ENCODE measurements around the gene C1orf210.

C1orf210 gene

DNA sequence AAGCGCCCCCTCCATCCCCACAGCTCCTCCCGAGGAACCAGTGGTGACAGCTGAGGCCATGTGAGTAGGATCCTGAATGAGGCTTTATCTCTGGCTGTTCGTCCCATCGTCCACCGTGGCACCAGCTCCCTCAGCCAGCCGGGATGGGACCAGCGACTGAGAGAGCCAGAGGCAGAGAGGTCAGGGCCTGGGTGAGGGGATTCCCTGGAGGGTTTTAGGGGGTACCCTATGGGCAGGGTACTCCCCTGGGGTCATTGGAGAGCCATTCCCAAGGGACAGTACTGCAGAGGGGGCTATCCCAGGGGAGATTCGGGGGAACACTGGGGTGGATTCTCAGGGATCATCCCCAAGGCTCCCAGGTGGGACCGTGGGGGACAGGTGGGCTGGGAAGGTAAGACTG lies 13.2 kb downstream of the C1orf210 start:
- no peak for DNase-seq

DNA sequence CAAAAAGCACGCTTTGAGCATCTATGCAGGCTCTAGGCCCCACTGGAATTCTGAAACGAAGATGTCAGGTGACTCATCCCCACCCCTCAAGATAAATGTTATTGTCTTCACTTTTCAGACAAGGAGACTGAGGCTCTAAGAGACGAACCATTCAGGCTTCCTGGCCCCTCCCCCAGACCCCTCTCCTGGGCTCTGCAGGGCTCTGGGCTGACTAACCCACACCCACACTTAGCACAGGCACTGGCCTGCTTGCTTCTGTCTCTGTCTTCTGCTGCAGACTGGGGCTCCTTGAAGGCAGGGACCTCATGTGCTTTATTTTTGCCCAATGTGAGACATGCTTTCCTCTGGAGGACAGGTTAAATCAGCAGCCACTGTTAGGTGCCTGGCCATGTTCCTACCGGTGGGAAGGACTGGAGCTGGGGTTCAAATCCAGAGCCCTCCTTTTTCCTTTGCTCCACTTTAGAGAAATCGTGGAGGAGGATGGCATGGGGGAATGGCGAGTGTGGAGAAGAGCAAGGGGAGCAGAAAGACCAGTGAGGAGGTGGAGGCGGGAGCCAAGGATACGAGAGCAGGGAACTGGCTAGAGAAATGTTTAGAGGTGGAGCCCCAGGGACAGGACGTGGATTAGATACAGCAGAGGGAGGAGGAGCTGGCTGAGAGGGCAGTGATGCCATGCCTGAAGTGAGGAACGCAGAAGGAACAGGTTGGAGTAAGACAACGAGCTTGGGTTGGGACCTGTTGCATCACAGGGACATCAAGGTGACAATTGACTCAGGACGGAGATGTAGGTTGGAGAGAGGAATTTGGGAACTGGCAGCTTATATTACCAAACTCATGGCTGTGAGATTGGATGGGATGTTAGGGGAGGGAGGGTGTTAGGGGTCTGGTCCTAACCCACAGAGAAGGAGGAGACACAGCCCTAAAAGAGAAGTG lies 13.9 kb downstream of the C1orf210 start:
- peak; percentile 48 for DNase-seq

DNA sequence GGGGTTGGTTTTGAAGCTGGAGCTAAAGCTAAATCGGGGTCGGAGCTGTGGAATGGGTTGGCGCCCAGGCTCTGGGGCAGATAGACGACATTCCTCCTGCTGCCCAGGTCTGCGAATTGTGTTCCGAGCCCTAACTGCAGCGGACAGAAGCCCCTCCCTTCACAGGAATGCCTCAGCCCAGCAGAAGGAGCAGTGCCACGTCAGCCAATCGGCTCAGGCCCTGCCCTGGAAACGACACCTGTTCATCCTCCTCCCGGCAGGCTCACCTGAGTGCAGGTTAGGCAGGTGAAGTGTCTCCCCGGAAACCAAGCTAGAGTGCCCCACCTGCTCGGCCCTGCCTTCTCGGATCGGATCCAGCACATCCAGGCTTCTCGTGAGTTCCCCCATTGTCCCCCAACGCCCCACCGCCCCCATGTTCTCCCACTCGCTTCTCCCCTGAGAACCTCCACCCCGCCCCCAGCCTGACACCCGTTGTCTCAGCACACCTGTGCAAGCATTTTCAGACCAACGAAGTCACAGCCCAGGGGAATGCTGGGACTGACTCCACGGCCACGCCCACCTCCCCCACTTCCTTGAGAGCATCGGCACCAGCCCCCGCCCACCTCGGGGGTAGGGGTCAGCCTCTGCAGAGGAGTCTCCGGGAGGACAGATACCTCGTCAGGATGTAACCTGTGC lies 14.8 kb downstream of the C1orf210 start:
- DNase-seq, result no peak

DNA sequence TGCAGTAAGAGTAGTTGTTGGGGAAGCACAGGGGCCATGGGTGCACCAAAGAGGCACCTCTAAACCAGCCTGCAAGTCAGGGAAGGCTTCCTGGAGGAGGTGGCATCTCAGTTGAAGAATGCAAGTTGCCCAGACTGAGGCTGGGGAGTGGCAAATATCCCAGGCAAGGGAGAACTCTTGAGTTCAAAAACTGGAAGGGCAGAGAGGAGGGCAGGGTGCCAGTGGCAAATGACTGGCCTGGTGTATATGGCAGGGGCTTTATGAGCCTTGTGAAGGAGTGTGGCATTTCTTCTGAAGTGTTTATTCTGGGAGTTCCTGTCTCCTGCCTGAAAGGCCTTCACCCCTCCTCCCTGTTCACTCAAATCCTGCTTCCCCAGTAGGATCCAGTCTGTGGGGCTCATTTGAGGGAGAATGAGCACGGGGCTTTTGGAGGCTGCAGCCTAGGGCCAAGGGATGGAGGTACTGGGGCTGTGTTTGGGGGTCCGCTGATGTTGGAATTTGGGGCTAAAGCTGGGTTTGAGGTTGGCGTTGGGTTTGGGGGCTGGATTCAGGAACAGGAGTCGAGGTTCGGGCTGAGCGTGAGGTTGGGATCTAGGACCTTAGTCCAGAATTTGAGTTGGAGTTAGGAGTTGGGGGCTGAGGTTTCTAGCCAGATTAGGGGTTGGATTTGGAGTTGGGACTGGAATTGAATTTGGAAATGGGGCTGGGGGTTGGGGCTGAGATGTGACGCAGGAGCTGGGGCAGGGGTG lies 15.6 kb downstream of the C1orf210 start, which contains the start of gene TMEM125:
TSS of gene TMEM125 (plus strand) at position 357 of the 749 bp plus-strand sequence. CDS start 2,740 bp downstream, outside the sequence.
- DNase-seq, result no peak

DNA sequence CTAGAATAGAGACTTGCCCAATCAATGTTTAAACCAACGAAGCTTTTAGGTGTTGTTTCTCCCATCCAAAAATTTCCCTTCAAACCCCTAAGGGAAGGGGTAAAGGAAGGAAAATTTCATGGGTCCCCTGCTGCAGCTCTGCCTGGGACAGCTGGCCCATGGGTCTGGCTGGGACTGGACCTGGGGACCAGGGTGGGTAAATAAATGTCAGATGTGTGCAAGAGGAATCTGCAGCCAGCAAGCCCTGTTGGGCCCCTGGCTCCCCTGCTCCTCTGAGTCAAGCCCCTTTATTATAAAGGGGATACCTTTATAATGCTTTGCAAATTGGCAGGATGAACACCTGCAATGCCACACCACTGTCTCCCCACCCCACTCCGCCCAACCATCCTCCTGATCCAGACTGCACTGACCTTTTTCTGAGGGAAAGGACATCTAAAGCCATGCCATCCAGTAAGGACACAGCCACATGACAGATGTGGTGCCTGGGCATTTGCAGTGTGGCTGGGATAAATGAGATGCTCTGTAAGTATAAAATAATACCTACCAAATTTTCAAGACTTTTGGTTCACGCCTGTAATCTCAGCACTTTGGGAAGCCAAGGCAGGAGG lies 17.5 kb downstream of the C1orf210 start:
- no peak for DNase-seq

DNA sequence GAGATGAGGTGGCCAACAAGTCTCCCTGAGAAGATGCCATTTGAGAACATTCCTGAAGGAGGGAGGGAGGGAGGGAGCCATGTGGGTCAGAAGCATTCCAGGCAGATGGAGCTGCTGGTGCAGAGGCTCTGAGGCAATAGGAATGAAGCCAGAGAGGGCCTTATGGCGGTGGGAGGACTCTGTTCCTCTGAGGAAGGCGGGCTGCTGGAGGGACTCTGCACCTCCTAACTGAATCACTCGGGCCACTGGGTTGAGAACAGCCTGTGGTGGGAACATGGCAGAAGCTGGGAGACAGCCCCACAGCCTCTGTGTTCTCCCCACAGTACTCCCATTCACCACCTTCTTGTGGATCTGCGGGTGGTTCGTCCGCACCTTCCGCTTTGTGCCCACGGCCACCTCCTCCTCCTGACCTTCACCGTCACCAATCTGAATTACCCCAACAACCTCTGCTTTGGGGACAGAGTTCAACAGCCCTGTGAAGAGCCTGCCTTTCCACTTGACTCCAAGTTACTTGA lies 18.0 kb downstream of the C1orf210 start:
- DNase-seq, result peak; percentile 71

DNA sequence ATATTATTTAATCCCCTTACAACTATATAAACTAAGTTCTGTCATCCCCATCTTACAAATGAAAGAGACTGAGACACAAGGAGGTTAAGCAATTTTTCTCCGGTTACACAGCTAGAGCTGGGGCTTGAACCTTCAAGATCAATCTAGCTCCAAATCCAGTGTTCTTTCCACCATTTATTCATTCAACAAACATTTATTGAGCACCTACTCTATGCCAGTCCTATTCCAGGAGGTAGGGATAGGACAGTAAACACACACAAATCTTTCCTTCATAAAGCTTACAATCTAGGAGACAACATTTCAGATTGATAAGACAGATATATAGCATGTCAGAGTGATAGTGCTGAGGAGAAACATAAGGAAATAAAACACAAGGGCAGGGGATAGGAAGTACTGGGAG lies 18.5 kb downstream of the C1orf210 start:
- no peak for DNase-seq

DNA sequence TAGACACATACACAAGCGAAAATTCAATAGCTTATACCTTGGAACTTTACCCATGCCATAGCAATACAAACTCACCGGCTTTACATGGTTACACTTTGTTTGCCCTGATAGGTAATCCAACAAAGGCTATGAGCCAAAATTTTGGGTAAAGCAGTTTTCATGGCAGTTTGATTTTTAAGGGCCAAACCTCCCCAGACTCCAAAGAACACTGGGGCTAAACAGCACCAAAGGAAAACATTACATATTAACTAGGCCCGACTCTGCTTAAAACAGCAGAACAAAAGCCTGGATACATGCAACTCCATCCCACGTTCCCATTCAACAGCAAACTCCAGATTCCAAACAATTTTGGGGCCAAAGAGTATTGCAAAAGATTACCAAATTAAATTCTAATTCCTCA lies 19.9 kb downstream of the C1orf210 start:
- DNase-seq, result no peak

DNA sequence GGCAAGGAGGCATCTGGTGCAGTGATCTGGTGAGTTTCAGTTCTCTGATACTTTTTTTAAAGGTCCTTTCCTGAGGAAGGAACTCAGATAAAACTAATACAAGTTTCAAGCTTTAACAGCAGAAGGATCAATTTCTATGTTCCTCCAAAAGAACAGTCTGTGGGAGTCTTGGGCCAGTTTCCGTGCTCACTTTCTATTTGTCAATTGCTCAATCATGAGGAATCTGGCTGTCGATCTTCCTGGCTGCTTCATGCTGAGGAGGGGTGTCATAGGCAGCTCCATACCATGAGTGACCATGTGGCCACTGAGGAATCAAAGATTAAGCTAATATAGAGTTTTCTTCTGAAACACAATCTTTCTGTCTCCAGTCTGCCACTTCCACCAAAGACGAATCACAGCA lies 27.0 kb downstream of the C1orf210 start:
- DNase-seq, result no peak

DNA sequence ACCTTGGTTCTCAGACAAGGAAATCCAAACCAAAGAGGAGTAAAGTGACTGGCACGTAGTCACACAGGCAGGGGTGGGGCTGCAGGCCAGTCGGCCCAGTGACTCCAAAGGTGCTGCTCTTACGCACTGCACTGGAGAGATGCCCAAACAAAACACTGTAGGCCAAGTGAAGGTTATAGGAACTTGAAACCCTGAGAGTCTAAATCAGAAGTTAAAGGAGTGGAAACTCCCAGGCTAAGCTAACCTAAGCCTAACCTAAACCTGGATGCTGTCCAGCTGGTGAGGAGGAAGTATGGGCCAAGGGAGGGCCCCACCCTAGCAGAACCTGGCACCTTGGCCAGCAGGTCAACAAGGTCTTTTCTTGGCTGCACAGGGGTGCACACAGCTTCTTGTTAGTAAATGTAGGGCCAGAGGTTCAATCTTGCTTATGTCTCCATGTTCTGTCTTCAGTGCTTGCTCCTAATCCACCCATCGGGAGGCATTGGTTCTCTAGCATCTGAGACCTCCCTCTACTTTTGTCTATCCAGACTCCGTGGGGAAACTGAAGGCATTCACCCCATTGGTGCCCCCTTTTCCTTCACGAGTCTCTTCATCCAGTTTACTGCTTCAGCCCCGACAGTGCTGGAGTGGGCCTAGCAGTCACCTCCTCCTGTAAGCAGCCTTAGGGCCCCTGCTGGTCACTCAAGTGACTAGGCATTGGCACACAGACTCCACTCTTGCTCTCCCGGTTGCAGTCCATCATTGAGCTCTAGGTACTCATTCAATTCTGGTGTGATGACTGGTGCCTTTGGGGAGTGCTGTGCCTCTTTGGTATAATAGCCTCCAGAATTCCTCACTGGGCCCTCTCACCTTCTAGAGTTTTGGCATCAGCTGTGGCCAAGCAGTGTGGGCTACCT lies 28.5 kb downstream of the C1orf210 start:
- DNase-seq, result no peak

DNA sequence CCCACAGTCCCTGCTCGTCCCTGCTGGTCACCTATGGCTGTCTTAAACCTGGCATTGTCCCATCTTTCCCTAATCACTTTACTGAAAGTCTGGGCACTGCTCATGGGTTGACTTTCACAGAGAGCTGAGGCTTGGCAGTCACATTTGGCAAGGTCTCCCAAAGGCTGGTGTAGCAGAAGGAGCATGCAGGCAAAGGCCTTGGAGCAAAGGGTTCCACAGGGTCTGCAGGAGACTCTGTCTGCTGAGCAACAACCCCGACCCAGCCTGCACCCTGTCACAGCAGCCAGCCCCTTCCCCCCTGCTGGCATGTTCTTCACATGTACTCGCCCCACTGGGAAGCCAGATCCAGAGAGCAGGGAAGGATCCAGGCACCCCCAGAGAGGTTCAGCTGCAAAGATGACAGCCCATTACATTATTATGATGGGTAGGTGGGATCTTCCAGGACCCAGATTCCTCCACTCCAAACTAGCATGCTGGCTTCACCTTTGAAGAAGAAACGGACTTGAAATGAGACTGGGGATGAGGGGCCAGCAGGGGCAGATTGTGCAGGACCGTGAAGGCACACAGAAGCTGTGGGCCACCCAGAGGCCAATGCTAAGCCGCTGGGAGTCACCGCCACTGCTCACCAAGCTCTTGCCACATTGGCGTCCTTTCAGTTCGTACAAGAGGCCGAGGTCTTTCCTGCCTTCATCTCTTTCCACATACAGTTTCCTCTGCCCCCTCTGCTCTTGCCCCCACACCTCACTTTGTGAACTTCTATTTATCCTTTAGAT lies 29.8 kb downstream of the C1orf210 start:
- DNase-seq, result no peak

DNA sequence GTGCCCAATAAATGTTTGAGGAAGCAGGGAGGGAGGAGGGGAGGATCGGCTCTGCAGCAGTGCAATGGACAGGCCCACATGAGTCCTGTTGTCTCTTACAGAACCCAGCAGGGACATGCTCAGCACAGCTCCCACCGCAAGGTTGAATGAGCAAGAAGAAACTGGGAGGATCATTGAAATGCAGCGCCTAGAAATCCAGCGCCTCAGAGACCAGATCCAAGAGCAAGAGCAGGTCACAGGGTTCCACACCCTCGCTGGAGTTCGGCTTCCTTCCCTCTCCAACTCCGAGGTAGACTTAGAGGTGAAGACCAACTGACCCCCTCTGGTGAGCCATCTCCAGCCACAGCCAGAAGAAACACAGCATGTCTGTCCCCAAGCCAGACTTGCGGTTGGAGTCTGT lies 31.5 kb downstream of the C1orf210 start:
- DNase-seq, result no peak

DNA sequence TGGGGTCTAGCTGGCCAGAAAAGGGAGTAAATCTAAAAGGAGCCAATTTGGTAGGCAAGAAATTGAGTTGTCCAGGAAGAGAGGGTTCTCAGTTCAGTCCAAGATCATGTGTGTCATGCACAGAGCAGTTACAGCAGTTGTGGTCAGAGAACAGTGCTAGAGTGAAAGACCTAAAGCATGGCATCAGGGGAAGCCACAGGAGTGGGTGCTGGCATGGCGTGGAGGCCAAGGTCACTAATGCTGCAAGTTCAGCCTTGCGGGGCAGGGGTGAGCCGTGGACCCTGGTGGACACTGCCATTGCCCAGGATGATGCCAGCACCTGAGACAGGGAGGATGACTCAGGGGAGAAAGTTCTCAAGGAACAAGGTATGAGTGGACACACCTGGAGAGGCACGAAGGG lies 32.2 kb downstream of the C1orf210 start:
- no peak for DNase-seq

DNA sequence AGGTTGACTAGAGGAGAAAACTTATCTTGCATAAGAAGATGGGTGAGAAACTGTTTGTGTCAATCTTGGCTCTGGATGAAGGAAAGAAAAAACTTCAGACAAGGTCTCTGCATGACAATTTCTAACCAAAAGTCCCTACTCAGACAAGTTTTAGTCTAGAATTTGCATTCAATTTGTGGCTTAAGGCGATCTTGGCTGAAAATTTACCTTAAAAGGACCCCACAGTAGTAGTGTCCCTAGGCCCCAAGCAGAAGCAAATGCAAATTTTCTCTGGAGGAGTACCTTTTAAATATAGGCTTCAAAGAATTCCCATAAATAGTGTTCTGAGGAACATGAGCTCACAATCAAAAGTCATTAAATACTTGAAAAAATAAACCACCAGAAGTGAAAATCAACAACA lies 33.2 kb downstream of the C1orf210 start:
- DNase-seq, result no peak

DNA sequence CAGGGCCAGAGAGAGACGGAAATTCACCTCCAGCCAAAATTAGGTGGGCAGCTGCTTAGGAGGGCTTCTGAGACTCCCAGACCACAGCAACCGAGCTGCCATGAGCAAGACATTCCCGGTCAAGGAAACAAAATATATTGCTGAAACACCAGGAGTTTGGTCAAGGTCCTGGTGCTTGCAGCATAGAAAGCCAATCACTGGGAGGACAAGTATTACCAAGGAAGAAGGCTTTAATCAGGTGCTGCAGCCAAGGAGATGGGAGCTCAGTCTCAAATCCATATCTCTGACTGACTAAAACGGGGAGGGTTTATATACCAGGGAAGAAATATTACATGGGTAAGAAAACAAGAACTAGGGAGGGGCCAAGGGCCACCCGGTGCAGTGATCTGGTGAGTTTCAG lies 34.4 kb downstream of the C1orf210 start:
- DNase-seq, result no peak

DNA sequence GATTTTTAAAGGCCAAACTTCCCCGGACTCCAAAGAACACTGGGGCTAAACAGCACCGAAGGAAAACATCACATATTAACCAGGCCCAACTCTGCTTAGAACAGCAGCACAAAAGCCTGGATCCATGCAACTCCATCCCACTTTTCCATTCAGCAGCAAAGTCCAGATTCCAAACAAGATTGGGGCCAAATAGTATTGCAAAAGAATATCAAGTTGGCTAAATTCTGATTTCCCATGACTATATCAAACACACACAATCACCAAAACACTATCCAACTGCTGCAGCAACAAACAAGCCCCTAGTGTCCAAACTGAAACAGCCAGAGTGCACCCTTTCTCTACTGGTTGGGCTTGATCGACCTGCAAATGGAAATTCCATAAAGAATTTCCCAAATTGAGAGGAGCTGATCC lies 35.0 kb downstream of the C1orf210 start:
- DNase-seq, result no peak

DNA sequence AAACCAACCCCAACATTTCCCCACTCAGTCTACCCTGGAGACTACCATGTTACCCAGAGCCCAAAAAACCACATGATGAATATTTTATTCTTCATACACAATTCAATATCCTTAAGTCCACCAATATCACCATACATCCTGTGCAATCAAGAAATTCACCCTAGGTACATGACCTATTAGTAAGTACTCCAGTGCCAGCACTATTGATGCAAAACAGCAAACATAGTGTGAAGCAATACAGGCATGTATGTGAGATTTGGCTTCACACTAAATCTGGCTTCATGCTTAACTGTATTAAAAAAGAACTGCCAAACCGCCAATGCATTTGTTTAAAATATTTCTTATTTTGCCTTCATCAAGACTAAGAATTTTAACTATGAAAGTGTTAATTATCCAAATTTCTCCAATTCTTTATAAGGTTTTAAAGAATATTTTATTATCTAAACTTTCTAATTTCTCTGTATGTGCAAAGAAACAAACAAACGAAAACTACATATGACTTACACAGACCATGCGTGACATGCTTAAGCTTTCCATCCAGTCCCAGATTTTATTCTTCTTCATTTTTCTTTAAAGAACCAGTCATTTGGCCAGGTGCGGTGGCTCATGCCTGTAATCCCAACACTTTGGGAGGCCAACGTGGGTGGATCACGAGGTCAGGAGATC lies 38.0 kb downstream of the C1orf210 start:
- no peak for DNase-seq

DNA sequence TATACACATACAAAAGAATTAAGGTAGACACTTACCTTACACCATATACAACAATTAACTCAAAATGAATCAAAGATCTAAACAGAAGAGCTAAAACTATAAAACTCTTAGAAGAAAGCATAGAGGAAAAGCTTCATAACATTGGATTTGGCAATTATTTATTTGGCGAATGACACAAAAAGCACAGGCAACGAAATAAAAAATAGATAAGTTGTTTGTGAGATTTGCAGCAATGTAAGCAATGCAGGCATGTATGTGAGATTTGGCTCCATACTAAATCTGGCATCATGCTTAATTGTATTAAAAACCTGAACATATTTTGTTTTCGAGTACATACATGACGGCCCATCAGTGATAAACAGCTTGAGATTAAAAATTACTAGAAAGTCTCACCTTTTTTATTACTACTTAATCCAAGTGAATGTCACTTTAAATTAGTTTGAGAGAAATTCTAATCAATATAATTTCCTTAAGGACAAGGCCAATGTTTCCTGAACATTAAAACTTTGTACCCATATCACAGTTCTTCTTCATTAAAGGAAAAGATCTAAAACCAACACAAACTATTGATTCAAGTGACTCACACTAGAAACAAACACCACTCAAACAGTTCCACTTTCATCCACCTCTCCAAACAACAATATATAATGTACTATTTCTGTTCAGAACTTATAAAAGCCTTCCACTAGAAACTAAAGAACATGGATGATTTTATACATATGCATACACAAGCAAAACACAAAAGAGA lies 38.7 kb downstream of the C1orf210 start:
- DNase-seq, result no peak

DNA sequence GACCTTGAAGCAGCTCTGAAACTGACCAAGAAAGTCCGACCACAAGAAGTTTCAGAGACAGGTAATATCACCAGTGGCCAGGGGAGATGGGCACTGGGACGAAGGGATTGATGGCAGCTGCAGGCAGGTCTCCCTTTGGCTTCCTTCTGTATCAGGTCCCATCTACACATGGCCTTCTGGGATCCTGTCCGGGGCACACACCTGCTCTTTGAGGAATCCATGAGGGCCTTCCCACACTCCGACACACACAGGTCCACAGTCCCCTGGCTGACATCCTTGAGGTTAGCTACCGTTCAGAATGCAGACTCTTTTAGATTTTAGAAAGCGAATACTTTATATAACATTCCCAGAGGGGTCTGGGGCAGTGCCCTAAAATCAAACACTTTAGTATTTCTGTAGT lies 42.1 kb downstream of the C1orf210 start:
- no peak for DNase-seq

All from fibroblast of skin of right biceps (primary cell).